ENCODE results near the gene FZD10. TPM values are rescaled to one million over a fixed set of nuclear protein-coding genes. Genes with fewer than 3 reads are reported as not detected.

FZD10 gene
- total RNA-seq (1 to 10 TPM in 6 of 7 donors, under 1 TPM in 1; 0.08 to 6.1 (median 1.8) TPM), polyA plus RNA-seq (under 1 TPM; 0.41 to 0.47 TPM)
- long read RNA-seq, donor 1, transcript FZD10-202 (1 exons, 3,282 nt): major isoform, 13 of 13 reads
- long read RNA-seq, donor 1, partial matches to known transcripts: 0 of 13 reads
- long read RNA-seq, donor 1, other reads (novel, unspliced or antisense): 0 of 13 reads
- long read RNA-seq, donor 2, transcript FZD10-202 (1 exons, 3,282 nt): major isoform, 12 of 12 reads
- long read RNA-seq, donor 2, partial matches to known transcripts: 0 of 12 reads
- long read RNA-seq, donor 2, other reads (novel, unspliced or antisense): 0 of 12 reads
- long read RNA-seq, donor 3, transcript FZD10-202 (1 exons, 3,282 nt): major isoform, 8 of 8 reads
- long read RNA-seq, donor 3, partial matches to known transcripts: 0 of 8 reads
- long read RNA-seq, donor 3, other reads (novel, unspliced or antisense): 0 of 8 reads

- peak; percentile 37 to 71 (median 58) for DNase-seq
- WGBS, 3 donors: 0 to 1% methylated on average over 18 to 51 of the region's 51 CpGs; no CpG with 5 or more reads in 1 of the 3 donors
- H3K4me1 ChIP-seq (ENCODE audit: insufficient read depth): peaks cover 4% of the 10 kb centered on the region
- intact Hi-C loops (cut with DNase I): no loop called here
- no peaks in the 10 kb centered on the region for H3K9me3 ChIP-seq
- no peak for TF ChIP-seq POLR2A (IDR thresholded peaks at IDR 0.05)
- TF ChIP-seq CTCF (IDR thresholded peaks at IDR 0.05): no peak
- TF ChIP-seq EP300 (IDR thresholded peaks at IDR 0.05): no peak
- peak within 1 kb of the TSS in 1 of 2 donors; percentile 20 for H3K27ac ChIP-seq
- no peaks in the 10 kb centered on the region for H3K36me3 ChIP-seq
- H3K27me3 ChIP-seq: no peaks in the 10 kb centered on the region
- H3K4me3 ChIP-seq: peak within 1 kb of the TSS; percentile 24
Observed at GRCh38 chr12:130162267-130162666, at the start of gene FZD10. TSS of gene FZD10 (plus strand) at chr12:130162464. CDS start at chr12:130162943, 479 bp downstream.

- H3K27me3 ChIP-seq: no peaks in the 10 kb centered on the region
- no peak for TF ChIP-seq POLR2A (IDR thresholded peaks at IDR 0.05)
- no peak for TF ChIP-seq EP300 (IDR thresholded peaks at IDR 0.05)
- TF ChIP-seq CTCF (IDR thresholded peaks at IDR 0.05): no peak
- H3K36me3 ChIP-seq: no peaks in the 10 kb centered on the region
- no peaks in the 10 kb centered on the region for H3K9me3 ChIP-seq
- no peak overlapping the region for H3K27ac ChIP-seq
- no peaks in the 10 kb centered on the region for H3K4me1 ChIP-seq (ENCODE audit: insufficient read depth)
- DNase-seq: no peak
- no peak overlapping the region for H3K4me3 ChIP-seq
- intact Hi-C loops (cut with DNase I): no loop called here
- 55 to 72% (median 55%) methylated on average over 20 of the region's 20 CpGs for WGBS, 3 donors
Observed at GRCh38 chr12:130114952-130115351, 47.3 kb upstream of the FZD10 start.

- Histone ChIP-seq H3K4me3 (no peak overlapping the region), H3K27me3 (no peaks in the 10 kb centered on the region), H3K9me3 (no peaks in the 10 kb centered on the region), H3K4me1 (ENCODE audit: insufficient read depth) (no peaks in the 10 kb centered on the region), H3K36me3 (no peaks in the 10 kb centered on the region), H3K27ac (no peak overlapping the region)
- intact Hi-C loops (cut with DNase I): no loop called here
- 83 to 100% (median 86%) methylated on average over 3 to 8 of the region's 8 CpGs for WGBS, 3 donors
- DNase-seq: no peak
- TF ChIP-seq POLR2A (IDR thresholded peaks at IDR 0.05) (no peak), EP300 (IDR thresholded peaks at IDR 0.05) (no peak), CTCF (IDR thresholded peaks at IDR 0.05) (no peak)
Observed at GRCh38 chr12:130115646-130116045, 46.6 kb upstream of the FZD10 start.

GRCh38 chr12:130116791-130117190, 45.5 kb upstream of the FZD10 start:
- H3K9me3 ChIP-seq: no peaks in the 10 kb centered on the region
- no peak for DNase-seq
- H3K27ac ChIP-seq: no peak overlapping the region
- intact Hi-C loops (cut with DNase I): no loop called here
- 70 to 80% (median 74%) methylated on average over 6 of the region's 6 CpGs for WGBS, 3 donors
- TF ChIP-seq POLR2A (IDR thresholded peaks at IDR 0.05): no peak
- no peak for TF ChIP-seq CTCF (IDR thresholded peaks at IDR 0.05)
- no peak for TF ChIP-seq EP300 (IDR thresholded peaks at IDR 0.05)
- H3K36me3 ChIP-seq: no peaks in the 10 kb centered on the region
- H3K4me1 ChIP-seq (ENCODE audit: insufficient read depth): no peaks in the 10 kb centered on the region
- H3K4me3 ChIP-seq: no peak overlapping the region
- no peaks in the 10 kb centered on the region for H3K27me3 ChIP-seq

All from ovary (tissue), 10 donors.